HG02610 (cell line): ENCODE data around the gene FAM186B.
A peak's percentile ranks its signal among the peaks of the same experiment; 100 is the strongest.

Source experiments
- ATAC-seq: cut with Tn5 transposase; IDR thresholded peaks from one replicate; pipeline ENCODE4 v1.9.1; 2021; ENCODE audit warnings: mild to moderate bottlenecking, moderate library complexity; ENCODE audit not compliant: unreplicated experiment

Gene FAM186B

GRCh38 chr12:49540229-49541139 is 65.0 kb downstream of the FAM186B start:
- no peak for ATAC-seq

GRCh38 chr12:49539406-49540228 is 65.8 kb downstream of the FAM186B start:
- no peak for ATAC-seq

GRCh38 chr12:49538510-49539403 is 66.7 kb downstream of the FAM186B start, which contains the start of gene KCNH3:
Gene KCNH3 (plus strand): TSS chr12:49539030. CDS start chr12:49539417, 387 bp downstream.
- ATAC-seq = peak; percentile 70

- ATAC-seq = no peak
These were observed 67.5 kb downstream of the FAM186B start for GRCh38 chr12:49537752-49538509.
